Retinal pigment epithelial cell (primary cell): ENCODE data around the gene PSME3.

ENCODE experiments used
- DNase-seq: peaks from one replicate; pipeline ENCODE4 v3.0.0-alpha.2; 2010; ENCODE audit warnings: low read depth
- H3K4me3 ChIP-seq: 2 replicates; pipeline ENCODE4 v1.5.1; 2011; ENCODE audit warnings: mild to moderate bottlenecking, low read length, control low read depth, moderate library complexity
- TF ChIP-seq, protein P1 (sequence below): conservative IDR thresholded peaks from 2 replicates; pipeline ENCODE4 v1.5.1; 2011; ENCODE audit warnings: low read depth, low read length, control low read depth, inconsistent platforms

Gene PSME3

GRCh38 chr17:42798383-42799380, 34.5 kb upstream of the PSME3 start, which contains the start of the genes CNTD1 and COA3:
Gene CNTD1, plus strand, starts transcription at chr17:42798861. Its CDS starts 207 bp downstream, at chr17:42799068.
Gene COA3, minus strand, starts transcription at chr17:42798704. Its CDS starts 23 bp downstream, at chr17:42798681.
- H3K4me3 ChIP-seq = peak within 1 kb of the TSS; percentile 79
- TF ChIP-seq, protein P1, sequence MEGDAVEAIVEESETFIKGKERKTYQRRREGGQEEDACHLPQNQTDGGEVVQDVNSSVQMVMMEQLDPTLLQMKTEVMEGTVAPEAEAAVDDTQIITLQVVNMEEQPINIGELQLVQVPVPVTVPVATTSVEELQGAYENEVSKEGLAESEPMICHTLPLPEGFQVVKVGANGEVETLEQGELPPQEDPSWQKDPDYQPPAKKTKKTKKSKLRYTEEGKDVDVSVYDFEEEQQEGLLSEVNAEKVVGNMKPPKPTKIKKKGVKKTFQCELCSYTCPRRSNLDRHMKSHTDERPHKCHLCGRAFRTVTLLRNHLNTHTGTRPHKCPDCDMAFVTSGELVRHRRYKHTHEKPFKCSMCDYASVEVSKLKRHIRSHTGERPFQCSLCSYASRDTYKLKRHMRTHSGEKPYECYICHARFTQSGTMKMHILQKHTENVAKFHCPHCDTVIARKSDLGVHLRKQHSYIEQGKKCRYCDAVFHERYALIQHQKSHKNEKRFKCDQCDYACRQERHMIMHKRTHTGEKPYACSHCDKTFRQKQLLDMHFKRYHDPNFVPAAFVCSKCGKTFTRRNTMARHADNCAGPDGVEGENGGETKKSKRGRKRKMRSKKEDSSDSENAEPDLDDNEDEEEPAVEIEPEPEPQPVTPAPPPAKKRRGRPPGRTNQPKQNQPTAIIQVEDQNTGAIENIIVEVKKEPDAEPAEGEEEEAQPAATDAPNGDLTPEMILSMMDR = no peak
- peak; percentile 48 for DNase-seq

GRCh38 chr17:42803074-42803883, 29.9 kb upstream of the PSME3 start:
- no peak for DNase-seq
- TF ChIP-seq, protein P1 = no peak
- no peak overlapping the region for H3K4me3 ChIP-seq

DNA sequence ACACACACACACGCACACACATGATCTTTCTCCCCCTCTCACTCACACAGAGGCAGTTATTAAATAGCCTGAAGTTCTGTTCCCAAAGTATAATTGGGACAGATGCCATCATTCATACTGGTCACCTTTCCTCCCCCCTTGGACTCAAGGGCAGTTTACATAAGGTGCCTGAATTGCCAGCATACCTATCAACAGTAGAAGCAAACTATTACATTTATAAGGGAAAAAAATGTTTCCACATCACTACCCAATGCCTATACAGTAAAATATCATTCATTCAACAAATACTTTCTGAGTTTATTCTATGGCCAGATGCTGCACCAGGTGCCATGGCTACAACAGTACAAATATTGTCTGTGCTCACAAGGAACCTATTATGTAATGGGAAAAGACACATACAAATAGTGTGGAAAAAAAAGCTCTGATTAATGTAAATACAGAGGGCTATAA, 28.3 kb upstream of the PSME3 start:
- no peak overlapping the region for H3K4me3 ChIP-seq
- no peak for DNase-seq
- TF ChIP-seq, protein P1 = no peak

DNA sequence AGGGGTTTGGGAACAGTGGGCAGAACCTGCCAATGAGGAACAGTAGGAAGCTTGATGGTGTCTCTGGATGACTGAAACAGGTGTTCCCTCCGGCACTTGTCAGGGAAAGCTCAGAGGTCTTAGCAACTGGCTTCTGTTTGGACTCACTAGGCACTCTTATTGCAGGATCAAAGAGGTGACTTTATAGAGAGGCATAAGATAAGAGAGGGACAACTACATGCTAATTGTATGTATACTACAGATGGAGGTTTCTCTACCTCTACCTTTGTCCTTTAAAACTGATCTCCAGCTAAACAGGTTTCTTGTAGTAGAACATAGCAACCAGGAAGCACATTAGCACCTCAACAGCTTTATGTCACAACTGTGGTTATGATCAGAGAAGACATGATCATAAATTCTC, 26.9 kb upstream of the PSME3 start:
- TF ChIP-seq, protein P1 = no peak
- no peak overlapping the region for H3K4me3 ChIP-seq
- DNase-seq = no peak

- TF ChIP-seq, protein P1 = no peak
- DNase-seq = no peak
- H3K4me3 ChIP-seq = no peak overlapping the region
Observed at GRCh38 chr17:42809250-42809649, 23.9 kb upstream of the PSME3 start.

DNA sequence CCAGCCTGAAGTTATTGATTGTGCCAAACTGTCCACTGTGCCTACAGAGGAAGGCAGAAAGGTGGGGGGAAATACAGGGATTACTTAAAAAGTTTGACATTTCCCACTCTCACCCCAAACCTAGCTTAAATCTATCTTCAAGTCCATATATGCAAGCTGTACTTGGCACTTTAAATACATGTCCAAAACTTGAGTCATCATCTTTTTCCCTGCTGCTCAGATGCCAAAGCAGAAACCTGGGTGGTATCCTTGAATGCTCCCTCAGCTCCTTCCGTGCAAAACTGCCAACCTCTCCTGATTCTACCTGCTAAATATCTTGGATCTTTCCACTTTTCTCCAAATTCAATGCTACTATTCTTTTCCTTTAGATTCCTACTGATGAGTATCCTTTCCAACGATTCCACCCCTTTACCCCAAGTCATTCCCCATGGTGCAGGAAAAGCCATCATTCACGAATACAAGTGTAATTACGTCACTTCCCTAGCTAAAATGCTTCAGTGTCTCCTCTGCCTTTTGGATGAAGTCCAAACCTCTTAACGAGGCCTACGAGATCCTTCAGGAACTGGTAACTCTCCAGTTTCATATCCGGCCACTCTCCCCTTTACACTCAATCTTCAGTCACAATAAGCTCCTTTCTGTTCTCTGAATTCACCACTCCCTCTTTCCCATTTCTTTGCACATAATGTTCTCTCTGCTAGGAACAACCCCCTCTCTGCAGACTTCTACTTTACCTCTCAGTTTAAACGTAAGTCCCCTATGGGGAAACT, 18.4 kb upstream of the PSME3 start:
- no peak for DNase-seq
- no peak overlapping the region for H3K4me3 ChIP-seq
- TF ChIP-seq, protein P1 = no peak
